CD4-positive, alpha-beta T cell (primary cell): ENCODE data around the gene MAU2. TPM values are rescaled to one million over a fixed set of nuclear protein-coding genes. Genes with fewer than 3 reads are reported as not detected.

Source experiments
- ATAC-seq: fragments of 200-7000 bp; cut with Tn5 transposase; one replicate; pipeline ENCODE4 v1.10.0; 2022; ENCODE audit warnings: mild to moderate bottlenecking; ENCODE audit not compliant: poor library complexity
- CTCF ChIA-PET: fragments of 350-600 bp; sonication (Branson Sonifier 250); formaldehyde crosslinking; loops from one replicate; lab custom pipeline; 2021; ENCODE audit warnings: antibody characterized with exemption, inconsistent platforms; lab: Charles Lee
- POLR2A ChIA-PET: fragments of 350-600 bp; sonication (Branson Sonifier 250); formaldehyde crosslinking; loops from one replicate; lab custom pipeline; 2021; ENCODE audit warnings: antibody characterized with exemption, inconsistent platforms; lab: Charles Lee
- DNase-seq, 14 experiments: peaks; one replicate each; pipeline ENCODE4 v3.0.0-alpha.2; 2013 to 2020; ENCODE audit warnings: mixed read lengths in 2 of 14
- H3K27ac ChIP-seq, 2 donors: one replicate each; pipeline versions ENCODE4 v1.5.1 to v1.7.0; 2013; ENCODE audit warnings: low read length in 2 of 2, low read depth in 1 of 2, mild to moderate bottlenecking in 1 of 2
- H3K27me3 ChIP-seq, 2 experiments: 1 replicate in 1 of 2; 2 replicates in 1 of 2; pipeline versions ENCODE4 v1.6.1 to v1.7.0; 2013; ENCODE audit warnings: low read length in 2 of 2, control low read depth in 1 of 2, mild to moderate bottlenecking in 1 of 2, moderate library complexity in 1 of 2; ENCODE audit not compliant: insufficient read depth in 2 of 2, control insufficient read depth in 1 of 2
- H3K36me3 ChIP-seq: one replicate; pipeline ENCODE4 v1.6.1; 2013; ENCODE audit warnings: low read length, control low read depth; ENCODE audit not compliant: insufficient read depth
- H3K4me1 ChIP-seq: one replicate; pipeline ENCODE4 v1.6.1; 2013; ENCODE audit warnings: low read length, control low read depth; ENCODE audit not compliant: insufficient read depth
- H3K4me3 ChIP-seq: one replicate; pipeline ENCODE4 v1.5.1; 2013; ENCODE audit warnings: mild to moderate bottlenecking, low read length, moderate library complexity
- H3K9me3 ChIP-seq, 2 experiments: 1 replicate in 1 of 2; 2 replicates in 1 of 2; pipeline versions ENCODE4 v1.6.1 to v1.7.0; 2013; ENCODE audit warnings: low read length in 2 of 2, mild to moderate bottlenecking in 2 of 2, control low read depth in 1 of 2, moderate library complexity in 1 of 2; ENCODE audit not compliant: control insufficient read depth in 1 of 2, insufficient read depth in 1 of 2
- H3K27ac Mint-ChIP-seq: one replicate; pipeline ENCODE4 v1.8.0; 2020; ENCODE audit warnings: mixed read lengths
- H3K27me3 Mint-ChIP-seq: one replicate; pipeline ENCODE4 v1.8.0; 2021; ENCODE audit warnings: mixed read lengths
- H3K36me3 Mint-ChIP-seq: one replicate; pipeline ENCODE4 v1.8.0; 2021; ENCODE audit warnings: low read depth, mixed read lengths
- H3K4me1 Mint-ChIP-seq: one replicate; pipeline ENCODE4 v1.8.0; 2021; ENCODE audit warnings: low read depth, mixed read lengths
- H3K4me3 Mint-ChIP-seq: one replicate; pipeline ENCODE4 v1.8.0; 2020; ENCODE audit warnings: mild to moderate bottlenecking, mixed read lengths
- H3K9me3 Mint-ChIP-seq: one replicate; pipeline ENCODE4 v1.8.0; 2020; ENCODE audit warnings: mixed read lengths
- intact Hi-C, 2 experiments: fragments of 100-400 bp; cut with DNase I in 1 of 2; cut with micrococcal nuclease in 1 of 2; formaldehyde crosslinking; loops; one replicate each; pipeline versions ENCODE4 v1.15.1 to v1.9.0; 2023 to 2025; cut with DNase I, micrococcal nuclease
- total RNA-seq, 174 experiments: library from RNA in 2 of 174; stranded (reverse) in 2 of 174; gene quantifications; one replicate each; pipeline ENCODE4 v1.2.3 and lab custom pipeline; 2021 to 2026
- TF ChIP-seq, protein P1 (sequence below): fragments of 200-600 bp; IDR thresholded peaks from one replicate; pipeline ENCODE4 v1.8.0; 2022; ENCODE audit warnings: antibody characterized with exemption, mild to moderate bottlenecking

The MAU2 gene
- total RNA-seq, 2 experiments from 2014 or later: 132 to 133 TPM

GRCh38 chr19:19276851-19277250 is 43.8 kb upstream of the MAU2 start:
- POLR2A ChIA-PET: no interaction called here
- Mint-ChIP-seq H3K9me3 (no peaks in the 10 kb centered on the region), H3K27me3 (peaks cover 18% of the 10 kb centered on the region), H3K4me1 (peaks cover 7% of the 10 kb centered on the region), H3K36me3 (peaks cover 54% of the 10 kb centered on the region), H3K4me3 (no peak overlapping the region), H3K27ac (no peak overlapping the region)
- no peak overlapping the region for H3K27ac ChIP-seq
- peaks cover 5 to 10% of the 10 kb centered on the region in 2 experiments for H3K27me3 ChIP-seq
- no peak for DNase-seq
- peaks cover 6% of the 10 kb centered on the region for H3K4me1 ChIP-seq
- H3K9me3 ChIP-seq: no peaks in the 10 kb centered on the region
- TF ChIP-seq, protein P1, sequence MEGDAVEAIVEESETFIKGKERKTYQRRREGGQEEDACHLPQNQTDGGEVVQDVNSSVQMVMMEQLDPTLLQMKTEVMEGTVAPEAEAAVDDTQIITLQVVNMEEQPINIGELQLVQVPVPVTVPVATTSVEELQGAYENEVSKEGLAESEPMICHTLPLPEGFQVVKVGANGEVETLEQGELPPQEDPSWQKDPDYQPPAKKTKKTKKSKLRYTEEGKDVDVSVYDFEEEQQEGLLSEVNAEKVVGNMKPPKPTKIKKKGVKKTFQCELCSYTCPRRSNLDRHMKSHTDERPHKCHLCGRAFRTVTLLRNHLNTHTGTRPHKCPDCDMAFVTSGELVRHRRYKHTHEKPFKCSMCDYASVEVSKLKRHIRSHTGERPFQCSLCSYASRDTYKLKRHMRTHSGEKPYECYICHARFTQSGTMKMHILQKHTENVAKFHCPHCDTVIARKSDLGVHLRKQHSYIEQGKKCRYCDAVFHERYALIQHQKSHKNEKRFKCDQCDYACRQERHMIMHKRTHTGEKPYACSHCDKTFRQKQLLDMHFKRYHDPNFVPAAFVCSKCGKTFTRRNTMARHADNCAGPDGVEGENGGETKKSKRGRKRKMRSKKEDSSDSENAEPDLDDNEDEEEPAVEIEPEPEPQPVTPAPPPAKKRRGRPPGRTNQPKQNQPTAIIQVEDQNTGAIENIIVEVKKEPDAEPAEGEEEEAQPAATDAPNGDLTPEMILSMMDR: no peak
- CTCF ChIA-PET: no interaction called here
- H3K36me3 ChIP-seq: peaks cover 56% of the 10 kb centered on the region
- no peak overlapping the region for H3K4me3 ChIP-seq
- no peak for ATAC-seq
- intact Hi-C loops: no loop called here

GRCh38 chr19:19278315-19278714 is 42.3 kb upstream of the MAU2 start:
- H3K27ac Mint-ChIP-seq: no peak overlapping the region
- intact Hi-C loops: no loop called here
- H3K4me3 Mint-ChIP-seq: no peak overlapping the region
- peaks cover 7% of the 10 kb centered on the region for H3K4me1 Mint-ChIP-seq
- Histone ChIP-seq H3K27me3 (peaks cover 3 to 8% of the 10 kb centered on the region in 2 experiments), H3K9me3 (no peaks in the 10 kb centered on the region), H3K4me1 (peaks cover 5% of the 10 kb centered on the region), H3K4me3 (no peak overlapping the region), H3K36me3 (peaks cover 56% of the 10 kb centered on the region), H3K27ac (no peak overlapping the region)
- POLR2A ChIA-PET: no interaction called here
- no peaks in the 10 kb centered on the region for H3K9me3 Mint-ChIP-seq
- peaks cover 11% of the 10 kb centered on the region for H3K27me3 Mint-ChIP-seq
- DNase-seq: no peak
- CTCF ChIA-PET: no interaction called here
- H3K36me3 Mint-ChIP-seq: peaks cover 65% of the 10 kb centered on the region
- ATAC-seq: no peak
- TF ChIP-seq, protein P1: no peak

DNA sequence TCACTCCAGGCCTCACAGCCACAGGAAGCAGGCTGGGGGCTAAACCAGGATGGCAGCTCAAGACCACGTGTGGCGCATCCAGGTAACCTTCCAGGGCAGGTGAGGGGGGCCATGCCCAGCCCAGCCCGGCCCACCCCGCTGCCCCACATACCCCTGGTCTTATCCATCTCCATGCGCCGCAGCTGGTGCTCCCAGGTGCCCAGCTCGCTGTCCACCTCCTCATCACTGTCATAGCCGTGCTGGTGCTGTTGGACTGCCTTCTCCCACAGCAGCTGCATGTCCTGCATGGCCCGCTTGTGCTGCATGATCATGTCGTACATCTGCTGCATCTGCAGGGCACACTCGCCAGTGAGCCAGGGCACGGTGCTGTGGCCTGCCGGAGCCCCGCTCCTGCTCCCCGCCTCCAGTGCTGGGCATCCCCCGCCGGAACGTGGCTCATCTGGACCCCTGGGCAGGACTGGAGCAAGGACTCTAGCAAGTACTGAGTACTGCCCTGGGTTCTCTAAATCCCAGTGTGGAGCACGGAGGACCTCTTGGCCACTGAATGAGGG is 41.5 kb upstream of the MAU2 start:
- Mint-ChIP-seq H3K27ac (no peak overlapping the region), H3K36me3 (peaks cover 74% of the 10 kb centered on the region), H3K27me3 (peaks cover 3% of the 10 kb centered on the region), H3K9me3 (no peaks in the 10 kb centered on the region), H3K4me1 (no peaks in the 10 kb centered on the region), H3K4me3 (no peak overlapping the region)
- TF ChIP-seq, protein P1: no peak
- intact Hi-C loops: no loop called here
- CTCF ChIA-PET: no interaction called here
- POLR2A ChIA-PET: no interaction called here
- Histone ChIP-seq H3K27me3 (peaks cover 0 to under 1% of the 10 kb centered on the region in 2 experiments), H3K4me3 (no peak overlapping the region), H3K27ac (no peak overlapping the region), H3K9me3 (no peaks in the 10 kb centered on the region), H3K36me3 (peaks cover 62% of the 10 kb centered on the region), H3K4me1 (no peaks in the 10 kb centered on the region)
- no peak for ATAC-seq
- DNase-seq: no peak
